K562 (cell line): ENCODE measurements around the gene RBM27. TPM values are rescaled to one million over a fixed set of nuclear protein-coding genes. Genes with fewer than 3 reads are reported as not detected.

Experiments
- ARHGAP35 ChIP-seq: fragments of 450-650 bp; IDR thresholded peaks from 2 replicates; pipeline ENCODE4 v1.6.1; 2018; ENCODE audit not compliant: partially characterized antibody
- ARNT ChIP-seq, 2 experiments: fragments of 450-650 bp; IDR thresholded peaks; 2 replicates each; pipeline ENCODE4 v1.6.1; 2016; ENCODE audit warnings: mild to moderate bottlenecking in 1 of 2
- CEBPZ ChIP-seq: fragments of 150-350 bp; IDR thresholded peaks from 2 replicates; pipeline ENCODE4 v1.6.1; 2014; ENCODE audit warnings: low read depth, mild to moderate bottlenecking, low read length, borderline replicate concordance
- EGR1 ChIP-seq: fragments of 450-650 bp; conservative IDR thresholded peaks from 2 replicates; pipeline ENCODE4 v1.6.1; 2017; ENCODE audit warnings: mild to moderate bottlenecking
- ELK1 ChIP-seq: sonication (generic); formaldehyde crosslinking; IDR thresholded peaks from 2 replicates; pipeline ENCODE4 v1.8.1; 2022; ENCODE audit warnings: missing genetic modification reagents
- ETS2 ChIP-seq: IDR thresholded peaks from 2 replicates; pipeline ENCODE4 v1.6.1; 2016; ENCODE audit warnings: borderline replicate concordance, missing genetic modification characterization, mild to moderate bottlenecking, moderate library complexity, missing compliant biosample characterization; ENCODE audit not compliant: poor library complexity, severe bottlenecking
- NRF1 ChIP-seq, 2 experiments: fragments of 450-650 bp; IDR thresholded peaks in 1 of 2; conservative IDR thresholded peaks in 1 of 2; 2 replicates each; pipeline ENCODE4 v1.6.1; 2014; ENCODE audit warnings: mild to moderate bottlenecking in 2 of 2
- RUNX1 ChIP-seq: sonication (generic); IDR thresholded peaks from 2 replicates; pipeline ENCODE4 v1.6.1; 2016; ENCODE audit warnings: antibody characterized with exemption, low read depth
- SMAD3 ChIP-seq: fragments of 450-650 bp; formaldehyde crosslinking; conservative IDR thresholded peaks from 2 replicates; pipeline ENCODE4 v1.4.0; 2020; ENCODE audit warnings: mild to moderate bottlenecking
- SMAD4 ChIP-seq: fragments of 250-450 bp; sonication (Bioruptor Pico); conservative IDR thresholded peaks from 2 replicates; pipeline ENCODE4 v1.8.0; 2021; ENCODE audit warnings: inconsistent platforms, mild to moderate bottlenecking, moderate library complexity
- SRF ChIP-seq, 2 experiments: fragments of 250-450, 450-650 bp in 1 of 2; sonication (Bioruptor Pico) in 1 of 2; sonication (generic) in 1 of 2; formaldehyde crosslinking; IDR thresholded peaks; 2 replicates each; pipeline versions ENCODE4 v1.5.0 to v1.5.1; 2020 to 2022; ENCODE audit warnings: mild to moderate bottlenecking in 1 of 2, missing genetic modification reagents in 1 of 2
- SUPT5H ChIP-seq: fragments of 450-650 bp; IDR thresholded peaks from 2 replicates; pipeline ENCODE4 v1.6.1; 2016
- TEAD4 ChIP-seq, 2 experiments: sonication (generic) in 1 of 2; formaldehyde crosslinking in 1 of 2; IDR thresholded peaks; 2 replicates each; pipeline versions ENCODE4 v1.6.1 to v1.8.0; 2012 to 2022; ENCODE audit warnings: borderline replicate concordance in 1 of 2, inconsistent platforms in 1 of 2, low read length in 1 of 2, mild to moderate bottlenecking in 1 of 2, missing genetic modification reagents in 1 of 2
- VEZF1 ChIP-seq: fragments of 200-800 bp; sonication (Bioruptor generic); IDR thresholded peaks from 2 replicates; pipeline ENCODE4 v1.6.1; 2017; ENCODE audit warnings: missing genetic modification characterization, missing compliant biosample characterization
- ZBTB2 ChIP-seq: fragments of 450-650 bp; IDR thresholded peaks from 2 replicates; pipeline ENCODE4 v1.6.1; 2016; ENCODE audit warnings: antibody characterized with exemption
- ZC3H8 ChIP-seq: fragments of 450-650 bp; IDR thresholded peaks from 2 replicates; pipeline ENCODE4 v1.6.1; 2017
- ZEB2 ChIP-seq: fragments of 450-650 bp; IDR thresholded peaks from 2 replicates; pipeline ENCODE4 v1.6.1; 2016
- ZKSCAN8 ChIP-seq: fragments of 200-800 bp; sonication (Bioruptor generic); IDR thresholded peaks from 2 replicates; pipeline ENCODE4 v1.6.1; 2016; ENCODE audit warnings: missing genetic modification characterization, missing compliant biosample characterization
- ZNF133 ChIP-seq: fragments of 250-450 bp; sonication (Bioruptor Pico); IDR thresholded peaks from 2 replicates; pipeline ENCODE4 v1.4.0; 2020; ENCODE audit warnings: mild to moderate bottlenecking
- ZNF174 ChIP-seq: fragments of 250-450 bp; sonication (Bioruptor Pico); IDR thresholded peaks from 2 replicates; pipeline ENCODE4 v1.4.0; 2020; ENCODE audit warnings: mild to moderate bottlenecking
- ZNF24 ChIP-seq: fragments of 450-650 bp; IDR thresholded peaks from 2 replicates; pipeline ENCODE4 v1.6.1; 2016
- polyA plus RNA-seq, 8 experiments: library from polyadenylated mRNA; depleted of rRNA in 4 of 8; stranded (reverse) in 5 of 8; unstranded in 3 of 8; fragments of >200 nt; fragmentation: Nextera tagmentation in 2 of 8; fragmentation: Illumina TruSeq in 1 of 8; extraction: Ambion mirVana in 2 of 8; extraction: Trizol in 1 of 8; gene quantifications; 2 replicates each; pipeline versions ENCODE4 v1.2.1 to v1.2.3, GENCODE V29; 2011 to 2014; ENCODE audit warnings: inconsistent platforms in 1 of 8, missing spikeins in 1 of 8
- total RNA-seq, 7 experiments: library from RNA; depleted of rRNA in 6 of 7; stranded (reverse); fragments of >200 nt in 6 of 7; fragmentation: Illumina TruSeq in 2 of 7; extraction: Trizol in 2 of 7; gene quantifications; 2 replicates each; pipeline versions ENCODE4 v1.2.1 to v1.2.3, GENCODE V29; 2011 to 2021; ENCODE audit warnings: low replicate concordance in 1 of 7

RBM27 gene
- total and polyA plus RNA-seq, 9 of the 15 experiments (the other 6 are each of a cell fraction or from before 2014, with no cell fraction given), result 5.3 to 45.4 (median 29.1) TPM

- TF ChIP-seq CEBPZ, result peak; percentile 71; the same call in 1 of the 2 replicates
- no peak for TF ChIP-seq ELK1 (CRISPR knock-in tag)
- peak; percentile 50 to 52; a peak in 2 of 4 replicates for TF ChIP-seq NRF1 (conservative IDR thresholded peaks at IDR 0.05 in 1 of 2, IDR thresholded peaks at IDR 0.05 in 1 of 2)
- TF ChIP-seq RUNX1, result no peak
- TF ChIP-seq ZNF133, result no peak
- TF ChIP-seq ZKSCAN8 (CRISPR knock-in tag), result no peak
- TF ChIP-seq ARHGAP35, result no peak
- TF ChIP-seq TEAD4 (IDR thresholded peaks at IDR 0.05; ENCODE audit: low read length), result no peak; the same call in 1 of the 2 replicates
- no peak for TF ChIP-seq TEAD4 (CRISPR knock-in tag; IDR thresholded peaks at IDR 0.05; ENCODE audit: borderline replicate concordance)
- peak; percentile 91 for TF ChIP-seq EGR1
- no peak for TF ChIP-seq ZBTB2
- TF ChIP-seq VEZF1, result peak; percentile 64; the same call in 1 of the 2 replicates
- no peak for TF ChIP-seq ZNF174 (CRISPR knock-in tag)
- no peak; the same call in none of the 2 replicates for TF ChIP-seq ZEB2
- TF ChIP-seq ETS2, result no peak
- no peak for TF ChIP-seq ZC3H8
- no peak; the same call in 1 of the 2 replicates for TF ChIP-seq SMAD3 (CRISPR knock-in tag)
- peak in 1 of 2 experiments; percentile 54; a peak in 1 of 4 replicates for TF ChIP-seq SRF (CRISPR knock-in tag; IDR thresholded peaks at IDR 0.05)
- peak; percentile 79 for TF ChIP-seq SMAD4 (CRISPR knock-in tag)
- peak; percentile 48 to 57; a peak in 1 of 4 replicates for TF ChIP-seq ARNT (IDR thresholded peaks at IDR 0.05)
- TF ChIP-seq SUPT5H, result peak; percentile 86
- TF ChIP-seq ZNF24, result no peak
Measured at GRCh38 chr5:146203011-146203871, at the start of gene RBM27 (continued).
